Fibroblast of pulmonary artery (primary cell): Measurements from ENCODE around the gene VIL1.

Experiments used
- DNase-seq: peaks from one replicate; pipeline ENCODE4 v3.0.0-alpha.2; 2010; ENCODE audit warnings: low read depth
- H3K4me3 ChIP-seq: replicated peaks from 2 replicates; pipeline ENCODE4 v1.5.1; 2011; ENCODE audit warnings: low read depth, mild to moderate bottlenecking, control low read depth, low read length, moderate library complexity
- TF ChIP-seq, protein P1 (sequence below): IDR thresholded peaks from 2 replicates; pipeline ENCODE4 v1.5.1; 2011; ENCODE audit warnings: mild to moderate bottlenecking, control low read depth, low read length, inconsistent platforms; ENCODE audit errors: missing control alignments

The VIL1 gene

GRCh38 chr2:218472988-218473387 is 54.1 kb downstream of the VIL1 start:
- TF ChIP-seq, protein P1, sequence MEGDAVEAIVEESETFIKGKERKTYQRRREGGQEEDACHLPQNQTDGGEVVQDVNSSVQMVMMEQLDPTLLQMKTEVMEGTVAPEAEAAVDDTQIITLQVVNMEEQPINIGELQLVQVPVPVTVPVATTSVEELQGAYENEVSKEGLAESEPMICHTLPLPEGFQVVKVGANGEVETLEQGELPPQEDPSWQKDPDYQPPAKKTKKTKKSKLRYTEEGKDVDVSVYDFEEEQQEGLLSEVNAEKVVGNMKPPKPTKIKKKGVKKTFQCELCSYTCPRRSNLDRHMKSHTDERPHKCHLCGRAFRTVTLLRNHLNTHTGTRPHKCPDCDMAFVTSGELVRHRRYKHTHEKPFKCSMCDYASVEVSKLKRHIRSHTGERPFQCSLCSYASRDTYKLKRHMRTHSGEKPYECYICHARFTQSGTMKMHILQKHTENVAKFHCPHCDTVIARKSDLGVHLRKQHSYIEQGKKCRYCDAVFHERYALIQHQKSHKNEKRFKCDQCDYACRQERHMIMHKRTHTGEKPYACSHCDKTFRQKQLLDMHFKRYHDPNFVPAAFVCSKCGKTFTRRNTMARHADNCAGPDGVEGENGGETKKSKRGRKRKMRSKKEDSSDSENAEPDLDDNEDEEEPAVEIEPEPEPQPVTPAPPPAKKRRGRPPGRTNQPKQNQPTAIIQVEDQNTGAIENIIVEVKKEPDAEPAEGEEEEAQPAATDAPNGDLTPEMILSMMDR = no peak
- no peak for DNase-seq
- no peak overlapping the region for H3K4me3 ChIP-seq

DNA sequence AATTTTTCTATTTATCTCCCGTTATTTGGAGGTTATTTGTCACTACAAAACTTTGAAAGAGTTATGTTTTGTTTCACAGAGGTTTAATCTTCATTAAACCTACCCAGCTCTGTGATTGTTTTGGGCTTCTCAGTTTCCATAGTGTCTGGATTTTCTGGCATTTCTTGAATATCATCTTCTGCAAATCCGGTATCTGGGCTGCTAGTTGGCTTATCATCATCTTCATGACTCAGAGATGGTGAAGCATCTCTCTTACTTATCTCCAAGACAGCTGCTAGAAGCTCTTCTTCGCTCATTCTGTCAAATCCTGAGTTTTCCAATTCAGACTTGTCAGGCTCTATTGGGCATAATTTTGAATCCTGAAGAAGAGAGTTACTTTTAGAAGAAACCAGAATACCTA is 55.6 kb downstream of the VIL1 start:
- TF ChIP-seq, protein P1 = no peak
- H3K4me3 ChIP-seq = no peak overlapping the region
- DNase-seq = no peak

GRCh38 chr2:218476676-218477075 is 57.8 kb downstream of the VIL1 start:
- TF ChIP-seq, protein P1 = no peak
- no peak overlapping the region for H3K4me3 ChIP-seq
- peak; percentile 42 for DNase-seq

DNA sequence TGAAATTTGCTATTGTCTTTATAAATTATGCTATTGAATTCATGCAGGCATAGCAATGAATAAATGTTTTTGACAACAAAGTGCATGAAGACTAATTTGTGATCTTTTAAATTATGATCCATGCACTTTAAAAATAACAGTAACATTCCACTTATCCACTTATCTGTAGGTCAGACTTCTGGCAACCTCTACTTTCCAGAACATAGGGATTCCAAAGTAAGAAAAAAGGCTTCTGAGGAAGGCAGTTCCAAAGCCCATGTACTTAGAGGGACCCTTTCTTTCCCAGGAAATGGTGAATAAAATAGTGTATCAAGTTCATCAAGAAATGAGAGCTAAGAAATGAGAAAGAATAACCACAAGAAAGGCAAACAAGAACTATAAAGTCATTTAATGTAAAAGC is 58.3 kb downstream of the VIL1 start:
- no peak for DNase-seq
- H3K4me3 ChIP-seq = no peak overlapping the region
- TF ChIP-seq, protein P1 = no peak

DNA sequence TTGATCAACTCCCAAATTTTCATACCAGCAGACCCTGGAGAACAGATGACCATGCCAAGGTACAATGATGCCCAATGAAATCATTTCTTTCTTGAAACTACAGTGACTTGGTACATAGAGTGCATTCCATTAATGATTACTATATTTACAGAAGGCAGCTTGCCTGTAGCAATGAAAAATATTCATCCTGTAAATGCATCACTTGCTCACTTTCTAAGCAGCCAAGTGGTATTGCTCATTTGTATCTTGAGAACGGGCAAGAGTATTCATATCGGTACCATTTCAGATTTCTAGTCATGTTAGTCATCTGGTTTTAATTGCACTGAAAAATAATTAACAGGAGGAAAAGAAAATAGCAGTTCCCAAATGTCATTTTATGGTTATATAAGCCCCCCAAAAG is 59.6 kb downstream of the VIL1 start:
- DNase-seq = no peak
- no peak overlapping the region for H3K4me3 ChIP-seq
- TF ChIP-seq, protein P1 = no peak

DNA sequence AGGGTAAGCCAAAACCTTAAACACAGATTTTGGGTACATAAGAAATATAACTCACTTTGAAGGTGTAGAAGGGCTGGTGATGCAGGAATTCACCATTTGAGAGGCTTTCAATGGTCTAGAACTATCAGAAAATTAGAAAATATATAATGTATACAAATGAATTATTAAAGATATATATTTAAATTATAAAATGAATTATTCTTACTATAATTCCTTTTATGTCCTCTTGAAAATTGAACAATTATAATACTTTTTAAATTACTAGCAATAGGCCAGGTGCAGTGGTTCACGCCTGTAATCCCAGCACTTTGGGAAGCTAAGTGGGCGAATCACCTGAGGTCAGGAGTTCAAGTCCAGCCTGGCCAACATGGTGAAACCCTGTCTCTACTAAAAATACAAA is 60.7 kb downstream of the VIL1 start:
- H3K4me3 ChIP-seq = no peak overlapping the region
- TF ChIP-seq, protein P1 = no peak
- no peak for DNase-seq

DNA sequence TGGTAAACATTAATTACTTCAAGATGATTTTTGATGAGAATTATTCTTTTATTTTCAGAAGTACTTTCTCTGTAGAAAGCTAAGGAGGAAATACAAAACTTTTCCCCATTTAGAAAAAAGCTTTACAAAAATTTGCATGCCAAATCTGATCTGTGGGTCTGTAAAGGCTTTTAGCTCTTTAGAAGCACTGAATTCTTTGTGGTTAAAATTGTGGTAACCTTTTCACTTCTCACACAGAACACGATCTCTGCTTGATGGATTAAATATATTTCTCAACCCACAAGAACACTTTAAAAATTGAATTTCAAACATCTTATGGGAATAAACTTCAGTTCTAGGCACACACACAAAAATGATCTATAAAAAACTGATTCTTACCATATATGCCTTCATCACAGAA is 63.7 kb downstream of the VIL1 start:
- no peak overlapping the region for H3K4me3 ChIP-seq
- DNase-seq = no peak
- TF ChIP-seq, protein P1 = no peak
